Caco-2 (cell line): ENCODE measurements around the gene RNF223. TPM values are rescaled to one million over a fixed set of nuclear protein-coding genes. Genes with fewer than 3 reads are reported as not detected.

Source experiments
- BruUV-seq: library from RNA; stranded (reverse); fragments of 400-500 nt; replicated peaks from 2 replicates; lab custom pipeline; 2021; lab: Mats Ljungman, UMichigan
- CTCF ChIA-PET: fragments of 300-600 bp; sonication (Branson Sonifier 250); formaldehyde crosslinking; loops from one replicate; lab custom pipeline; 2022; ENCODE audit warnings: antibody characterized with exemption; lab: Charles Lee
- POLR2A ChIA-PET: fragments of 300-600 bp; sonication (Branson Sonifier 250); formaldehyde crosslinking; loops from one replicate; lab custom pipeline; 2022; ENCODE audit warnings: antibody characterized with exemption; lab: Charles Lee
- DNase-seq, 2 experiments: peaks; one replicate each; pipeline versions ENCODE4 v3.0.0 to v3.0.0-alpha.2; 2020 to 2022
- H3K27me3 ChIP-seq: replicated peaks from 2 replicates; pipeline ENCODE4 v1.6.0; 2011; ENCODE audit warnings: low read length; ENCODE audit not compliant: control insufficient read depth, insufficient read depth
- H3K36me3 ChIP-seq: 2 replicates; pipeline ENCODE4 v1.5.1; 2011; ENCODE audit warnings: low read length; ENCODE audit not compliant: control insufficient read depth, insufficient read depth
- H3K4me1 ChIP-seq: fragments of 250-450 bp; sonication (Bioruptor Pico); 2 replicates; pipeline ENCODE4 v1.5.1; 2020; ENCODE audit warnings: mild to moderate bottlenecking
- H3K4me3 ChIP-seq: 2 replicates; pipeline ENCODE4 v1.5.1; 2011; ENCODE audit warnings: low read depth, mild to moderate bottlenecking, control low read depth, low read length
- H3K9me3 ChIP-seq: fragments of 250-450 bp; sonication (Bioruptor Pico); 2 replicates; pipeline ENCODE4 v1.5.1; 2020; ENCODE audit warnings: mild to moderate bottlenecking, moderate library complexity
- H3K27ac Mint-ChIP-seq: one replicate; pipeline ENCODE4 v1.8.0; 2022; ENCODE audit warnings: mixed read lengths; ENCODE audit not compliant: unreplicated experiment
- H3K27me3 Mint-ChIP-seq: one replicate; pipeline ENCODE4 v1.8.0; 2022; ENCODE audit warnings: mixed read lengths; ENCODE audit not compliant: insufficient read depth, unreplicated experiment
- H3K36me3 Mint-ChIP-seq: one replicate; pipeline ENCODE4 v1.8.0; 2022; ENCODE audit warnings: mild to moderate bottlenecking, mixed read lengths; ENCODE audit not compliant: insufficient read depth, unreplicated experiment
- H3K4me1 Mint-ChIP-seq: one replicate; pipeline ENCODE4 v1.8.0; 2022; ENCODE audit warnings: low read depth, mixed read lengths; ENCODE audit not compliant: unreplicated experiment
- H3K4me3 Mint-ChIP-seq: one replicate; pipeline ENCODE4 v1.8.0; 2022; ENCODE audit warnings: mild to moderate bottlenecking, moderate library complexity, mixed read lengths; ENCODE audit not compliant: unreplicated experiment
- H3K9me3 Mint-ChIP-seq: one replicate; pipeline ENCODE4 v1.8.0; 2022; ENCODE audit warnings: mixed read lengths; ENCODE audit not compliant: unreplicated experiment
- intact Hi-C: fragments of 100-400 bp; cut with micrococcal nuclease; formaldehyde crosslinking; loops from one replicate; pipeline ENCODE4 v1.10.0; 2022; ENCODE audit not compliant: unreplicated experiment
- total RNA-seq: library from RNA; stranded (reverse); gene quantifications from 2 replicates; pipeline ENCODE4 v1.2.3, GENCODE V29; 2022
- TF ChIP-seq, protein P1 (sequence below), 2 experiments: fragments of 200-600 bp in 1 of 2; IDR thresholded peaks; 1 replicate in 1 of 2; 2 replicates in 1 of 2; pipeline versions ENCODE4 v1.5.1 to v1.8.0; 2011 to 2022; ENCODE audit warnings: antibody characterized with exemption in 1 of 2, control low read depth in 1 of 2, inconsistent platforms in 1 of 2, low read depth in 1 of 2, low read length in 1 of 2, mild to moderate bottlenecking in 1 of 2, moderate library complexity in 1 of 2; ENCODE audit not compliant: insufficient read depth in 1 of 2, severe bottlenecking in 1 of 2, unreplicated experiment in 1 of 2

The RNF223 gene
- total RNA-seq, 1 experiment from 2014 or later: 0.57 TPM

DNA sequence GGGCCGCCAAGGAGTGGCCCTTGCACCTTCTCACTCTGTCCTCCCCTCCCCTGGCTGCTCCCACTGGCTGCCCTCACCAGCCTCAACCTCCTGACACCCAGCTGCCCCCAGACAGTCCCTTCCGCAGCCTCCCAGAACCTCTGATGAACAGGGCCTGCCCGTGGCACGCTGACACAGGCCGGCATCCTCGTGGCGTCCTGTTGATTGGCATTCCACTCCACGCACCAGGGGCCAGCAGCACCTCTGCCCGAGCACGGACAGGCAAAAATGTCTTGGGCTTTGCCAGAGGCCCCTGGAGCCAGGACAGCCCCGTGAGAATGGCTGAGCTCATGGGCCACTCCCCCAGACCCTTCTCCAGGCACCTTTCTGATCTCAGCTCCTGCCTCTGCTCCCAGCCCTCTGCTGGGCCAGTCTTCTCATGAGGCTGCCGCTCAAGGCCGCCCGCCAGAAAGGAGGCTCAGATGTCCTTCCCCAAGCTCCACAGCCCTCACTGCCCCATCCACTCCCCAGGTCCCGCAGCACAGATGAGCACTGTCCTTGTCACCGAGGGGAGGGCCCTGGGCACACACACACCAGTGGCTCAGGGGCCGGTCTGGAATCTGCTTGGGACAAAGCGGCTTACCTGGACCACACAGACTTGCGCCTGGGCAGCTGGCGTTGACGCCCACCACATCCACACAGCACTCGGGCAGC is 15.8 kb upstream of the RNF223 start:
- H3K27me3 Mint-ChIP-seq: no peaks in the 10 kb centered on the region
- no peaks in the 10 kb centered on the region for H3K4me1 Mint-ChIP-seq
- H3K36me3 ChIP-seq: no peaks in the 10 kb centered on the region; the same call in 1 of the 2 replicates
- no peak overlapping the region for H3K4me3 Mint-ChIP-seq
- no peaks in the 10 kb centered on the region for H3K4me1 ChIP-seq
- CTCF ChIA-PET: no interaction called here
- DNase-seq: no peak
- no peaks in the 10 kb centered on the region for H3K27me3 ChIP-seq
- H3K27ac Mint-ChIP-seq: no peak overlapping the region
- TF ChIP-seq, protein P1, sequence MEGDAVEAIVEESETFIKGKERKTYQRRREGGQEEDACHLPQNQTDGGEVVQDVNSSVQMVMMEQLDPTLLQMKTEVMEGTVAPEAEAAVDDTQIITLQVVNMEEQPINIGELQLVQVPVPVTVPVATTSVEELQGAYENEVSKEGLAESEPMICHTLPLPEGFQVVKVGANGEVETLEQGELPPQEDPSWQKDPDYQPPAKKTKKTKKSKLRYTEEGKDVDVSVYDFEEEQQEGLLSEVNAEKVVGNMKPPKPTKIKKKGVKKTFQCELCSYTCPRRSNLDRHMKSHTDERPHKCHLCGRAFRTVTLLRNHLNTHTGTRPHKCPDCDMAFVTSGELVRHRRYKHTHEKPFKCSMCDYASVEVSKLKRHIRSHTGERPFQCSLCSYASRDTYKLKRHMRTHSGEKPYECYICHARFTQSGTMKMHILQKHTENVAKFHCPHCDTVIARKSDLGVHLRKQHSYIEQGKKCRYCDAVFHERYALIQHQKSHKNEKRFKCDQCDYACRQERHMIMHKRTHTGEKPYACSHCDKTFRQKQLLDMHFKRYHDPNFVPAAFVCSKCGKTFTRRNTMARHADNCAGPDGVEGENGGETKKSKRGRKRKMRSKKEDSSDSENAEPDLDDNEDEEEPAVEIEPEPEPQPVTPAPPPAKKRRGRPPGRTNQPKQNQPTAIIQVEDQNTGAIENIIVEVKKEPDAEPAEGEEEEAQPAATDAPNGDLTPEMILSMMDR (IDR thresholded peaks at IDR 0.05; ENCODE audit: insufficient read depth in 1 of 2, low read depth in 1 of 2, low read length in 1 of 2, severe bottlenecking in 1 of 2, unreplicated experiment in 1 of 2): no peak
- H3K9me3 ChIP-seq: no peaks in the 10 kb centered on the region
- no TSS peak for BruUV-seq
- intact Hi-C loops: no loop called here
- H3K9me3 Mint-ChIP-seq: no peaks in the 10 kb centered on the region
- no peak overlapping the region for H3K4me3 ChIP-seq
- peaks cover 16% of the 10 kb centered on the region for H3K36me3 Mint-ChIP-seq
- POLR2A ChIA-PET: no interaction called here

DNA sequence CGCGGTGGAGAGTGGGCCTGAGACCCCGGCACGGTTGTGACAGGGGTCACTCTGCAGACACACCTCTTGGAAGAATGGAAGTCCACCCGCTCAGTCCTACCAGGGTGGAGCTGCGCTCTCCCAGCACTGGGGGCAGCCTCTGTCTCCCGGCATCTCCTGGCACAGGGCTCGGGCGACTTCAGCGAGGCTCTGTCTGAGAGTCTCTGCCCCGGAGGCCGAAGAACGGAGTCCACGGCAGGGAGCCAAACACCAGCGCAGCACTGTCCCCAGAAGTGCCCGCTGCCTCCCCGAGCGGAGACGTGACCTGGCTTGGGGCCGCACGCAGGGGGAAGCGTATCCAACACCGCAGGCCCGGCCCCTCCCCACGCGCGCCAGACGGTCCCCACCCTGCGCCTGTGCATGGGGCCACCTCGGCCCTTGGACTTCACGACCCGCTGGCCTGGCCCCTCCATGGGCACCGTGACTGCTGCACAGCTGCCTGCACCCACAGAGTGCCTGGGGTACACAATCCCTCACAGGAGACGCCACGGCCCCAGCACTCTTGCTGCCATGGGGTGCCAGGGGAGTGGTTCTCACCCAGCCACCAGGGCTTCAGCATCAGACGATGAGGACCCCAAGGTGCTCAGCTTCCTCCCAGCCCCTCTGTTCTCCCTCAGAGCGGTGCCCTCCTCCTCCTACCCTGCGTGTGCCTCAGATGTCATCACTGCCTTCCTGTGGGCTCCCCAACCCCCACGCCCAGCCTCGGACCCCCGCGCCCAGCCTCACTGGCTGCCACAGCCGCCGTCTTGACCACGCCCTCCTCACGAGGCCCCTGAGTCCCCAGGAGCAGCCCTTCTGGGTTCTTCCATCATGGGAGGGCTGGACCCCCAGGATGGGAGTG is 14.9 kb upstream of the RNF223 start:
- intact Hi-C loops: no loop called here
- H3K9me3 ChIP-seq: no peaks in the 10 kb centered on the region
- Mint-ChIP-seq H3K4me1 (no peaks in the 10 kb centered on the region), H3K36me3 (peaks cover 16% of the 10 kb centered on the region), H3K27ac (no peak overlapping the region), H3K9me3 (no peaks in the 10 kb centered on the region), H3K27me3 (no peaks in the 10 kb centered on the region), H3K4me3 (no peak overlapping the region)
- BruUV-seq: no TSS peak
- no peak for DNase-seq
- TF ChIP-seq, protein P1 (IDR thresholded peaks at IDR 0.05; ENCODE audit: insufficient read depth in 1 of 2, low read depth in 1 of 2, low read length in 1 of 2, severe bottlenecking in 1 of 2, unreplicated experiment in 1 of 2): no peak
- POLR2A ChIA-PET: no interaction called here
- no peaks in the 10 kb centered on the region for H3K4me1 ChIP-seq
- CTCF ChIA-PET: no interaction called here
- H3K27me3 ChIP-seq: no peaks in the 10 kb centered on the region
- H3K4me3 ChIP-seq: no peak overlapping the region
- no peaks in the 10 kb centered on the region; the same call in 1 of the 2 replicates for H3K36me3 ChIP-seq

DNA sequence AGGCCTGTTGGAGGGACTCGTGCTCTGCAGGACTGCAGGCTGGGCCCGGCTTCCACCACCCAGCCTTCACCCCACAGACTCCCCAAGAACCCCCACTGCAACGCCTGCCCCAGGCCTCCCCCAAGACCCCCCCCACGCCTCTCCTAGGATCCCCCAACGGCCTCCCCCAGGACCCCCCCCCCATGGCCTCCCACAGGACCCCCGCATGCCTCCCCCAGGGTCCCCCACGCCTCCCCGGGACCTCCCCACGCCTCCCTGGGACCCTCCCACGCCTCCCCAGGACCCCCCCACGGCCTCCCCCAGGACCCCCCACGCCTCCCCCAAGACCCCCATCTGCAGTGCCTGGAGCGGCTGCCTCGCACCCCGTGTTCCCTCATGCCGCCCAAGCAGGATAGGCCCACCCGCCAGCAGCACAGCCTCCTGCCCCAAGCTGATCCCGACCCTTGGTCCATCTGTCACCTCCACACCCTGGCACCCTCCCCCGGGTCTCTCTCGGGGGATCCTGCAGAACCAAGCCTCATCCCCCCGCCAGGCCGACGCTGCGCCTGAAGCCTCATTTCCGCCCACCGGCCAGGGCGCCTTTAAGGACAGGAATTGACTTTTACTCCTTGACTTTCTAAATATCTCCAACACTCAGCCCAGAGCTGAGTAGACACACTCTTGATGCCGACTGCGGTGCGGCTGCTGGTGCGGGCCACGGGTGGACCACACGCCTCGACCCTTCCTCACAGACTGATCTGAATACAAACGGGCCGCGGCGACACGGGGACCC is 14.1 kb upstream of the RNF223 start:
- H3K4me3 ChIP-seq: no peak overlapping the region
- no peaks in the 10 kb centered on the region; the same call in 1 of the 2 replicates for H3K36me3 ChIP-seq
- intact Hi-C loops: no loop called here
- H3K4me1 ChIP-seq: no peaks in the 10 kb centered on the region
- ChIA-PET CTCF (no interaction called here), POLR2A (no interaction called here)
- Mint-ChIP-seq H3K36me3 (peaks cover 24% of the 10 kb centered on the region), H3K9me3 (no peaks in the 10 kb centered on the region), H3K27me3 (no peaks in the 10 kb centered on the region), H3K4me1 (no peaks in the 10 kb centered on the region), H3K4me3 (no peak overlapping the region), H3K27ac (no peak overlapping the region)
- no TSS peak for BruUV-seq
- TF ChIP-seq, protein P1 (IDR thresholded peaks at IDR 0.05; ENCODE audit: insufficient read depth in 1 of 2, low read depth in 1 of 2, low read length in 1 of 2, severe bottlenecking in 1 of 2, unreplicated experiment in 1 of 2): no peak
- H3K9me3 ChIP-seq: no peaks in the 10 kb centered on the region
- no peak for DNase-seq
- H3K27me3 ChIP-seq: no peaks in the 10 kb centered on the region
